Psoas muscle (tissue), 8 donors: ENCODE measurements around the gene STAT1. TPM values are rescaled to one million over a fixed set of nuclear protein-coding genes. Genes with fewer than 3 reads are reported as not detected.

Experiments used
- ATAC-seq, 4 donors: fragments of 200-7000 bp; cut with Tn5 transposase; one replicate each; pipeline ENCODE4 v1.9.1; 2020; ENCODE audit warnings: moderate library complexity in 3 of 4, mild to moderate bottlenecking in 2 of 4
- DNase-seq, 2 donors: peaks; one replicate each; pipeline ENCODE4 v3.0.0-alpha.2; 2020
- H3K27ac ChIP-seq: fragments of 200-600 bp; one replicate; pipeline ENCODE4 v1.8.0; 2022
- H3K27me3 ChIP-seq, 3 donors: fragments of 200-600 bp in 1 of 3; one replicate each; pipeline versions ENCODE4 v1.6.1 to v1.8.0; 2013 to 2022; ENCODE audit warnings: low read length in 2 of 3, mild to moderate bottlenecking in 2 of 3, moderate library complexity in 1 of 3; ENCODE audit not compliant: insufficient read depth in 3 of 3
- H3K36me3 ChIP-seq, 2 donors: fragments of 200-600 bp in 1 of 2; one replicate each; pipeline versions ENCODE4 v1.6.1 to v1.8.0; 2013 to 2022; ENCODE audit warnings: low read depth in 1 of 2, mild to moderate bottlenecking in 1 of 2, moderate library complexity in 1 of 2; ENCODE audit not compliant: insufficient read depth in 1 of 2
- H3K4me1 ChIP-seq: fragments of 200-600 bp; one replicate; pipeline ENCODE4 v1.8.0; 2022
- H3K4me3 ChIP-seq: fragments of 200-600 bp; one replicate; pipeline ENCODE4 v1.8.0; 2022; ENCODE audit warnings: mild to moderate bottlenecking
- H3K9me3 ChIP-seq: fragments of 200-600 bp; one replicate; pipeline ENCODE4 v1.8.0; 2022
- CTCF ChIP-seq: fragments of 200-600 bp; IDR thresholded peaks from one replicate; pipeline ENCODE4 v1.8.0; 2022; ENCODE audit warnings: antibody characterized with exemption
- WGBS, 3 donors: extraction: QIAGEN DNeasy Blood & Tissue Kit; methylation state at CpG; one replicate each; pipeline versions ENCODE4 v1.1.6 to v1.1.7; 2013; 5-methylcytosine and 5-hydroxymethylcytosine counted together
- intact Hi-C, 2 donors: fragments of 100-400 bp; cut with DNase I; formaldehyde crosslinking; loops; one replicate each; pipeline versions ENCODE4 v1.11.0 to v1.14.2; 2022
- polyA plus RNA-seq, 3 donors: library from polyadenylated mRNA; stranded (reverse); fragments of 200-250 nt; gene quantifications; one replicate each; pipeline ENCODE4 v1.2.3, GENCODE V29; 2013
- total RNA-seq, 4 donors: library from RNA; stranded (reverse); fragmentation: NEBNext Ultra II Directional in 2 of 4; extraction: Animal tissue kit (Norgen Biotek cat#: 25700) in 2 of 4; gene quantifications; one replicate each; pipeline versions ENCODE4 v1.2.1 to v1.2.4, GENCODE V29; 2021 to 2023
- donor health status: healthy with polysubstance abuse.
- donor health status: DM: no; HTN: no; CAD: no; lungs with moderate emphysema.
- donor health status: Bipolar disorder and iron deficiency.
- donor health status: healthy.
- donor health status: DM: yes; HTN: yes; CAD: no.
- donor health status: DM: no; HTN: no; CAD: no.
- donor health status: DM: no; HTN: no; CAD: no.
- donor health status: DM: yes; HTN: yes; CAD: no.

The STAT1 gene
- total and polyA plus RNA-seq, 7 donors = 14.2 to 49.0 (median 33.2) TPM

- intact Hi-C loops = no loop called here
- Histone ChIP-seq H3K4me1 (no peaks in the 10 kb centered on the region), H3K27me3 (no peaks in the 10 kb centered on the region), H3K9me3 (no peaks in the 10 kb centered on the region), H3K36me3 (peaks cover 28 to 100% of the 10 kb centered on the region in 2 donors), H3K4me3 (no peak overlapping the region), H3K27ac (no peak overlapping the region)
- no peak for DNase-seq
- ATAC-seq = no peak
- TF ChIP-seq CTCF = no peak
- WGBS, 3 donors = 85 to 92% (median 89%) methylated on average over 13 of the region's 13 CpGs
Measured at GRCh38 chr2:190986221-190986953, 27.6 kb downstream of the STAT1 start.

- H3K4me1 ChIP-seq = no peaks in the 10 kb centered on the region
- no peak for TF ChIP-seq CTCF
- ATAC-seq (no peak), DNase-seq (no peak)
- whole genome bisulfite sequencing, 3 donors = 81 to 93% (median 86%) methylated on average over 5 of the region's 5 CpGs
- peaks cover 25 to 100% of the 10 kb centered on the region in 2 donors for H3K36me3 ChIP-seq
- H3K9me3 ChIP-seq = no peaks in the 10 kb centered on the region
- no peak overlapping the region for H3K27ac ChIP-seq
- no peak overlapping the region for H3K4me3 ChIP-seq
- intact Hi-C loops = no loop called here
- H3K27me3 ChIP-seq = no peaks in the 10 kb centered on the region
Measured at GRCh38 chr2:190984595-190984994, 29.4 kb downstream of the STAT1 start.

GRCh38 chr2:190982262-190983034 is 31.5 kb downstream of the STAT1 start:
- DNase-seq (no peak), ATAC-seq (no peak)
- H3K9me3 ChIP-seq = no peaks in the 10 kb centered on the region
- no peak overlapping the region for H3K27ac ChIP-seq
- TF ChIP-seq CTCF = no peak
- WGBS, 3 donors = 87 to 91% (median 88%) methylated on average over 8 of the region's 8 CpGs
- no peaks in the 10 kb centered on the region for H3K4me1 ChIP-seq
- H3K4me3 ChIP-seq = no peak overlapping the region
- H3K36me3 ChIP-seq = peaks cover 20 to 98% of the 10 kb centered on the region in 2 donors
- intact Hi-C loops = no loop called here
- H3K27me3 ChIP-seq = no peaks in the 10 kb centered on the region

GRCh38 chr2:190981733-190982132 is 32.2 kb downstream of the STAT1 start:
- Histone ChIP-seq H3K4me1 (no peaks in the 10 kb centered on the region), H3K4me3 (no peak overlapping the region), H3K27ac (no peak overlapping the region), H3K27me3 (no peaks in the 10 kb centered on the region), H3K36me3 (peaks cover 21 to 98% of the 10 kb centered on the region in 2 donors), H3K9me3 (no peaks in the 10 kb centered on the region)
- ATAC-seq = no peak
- no peak for DNase-seq
- no peak for TF ChIP-seq CTCF
- intact Hi-C loops = no loop called here
- 93 to 95% (median 94%) methylated on average over 1 of the region's 1 CpG for WGBS, 3 donors
